ENCODE measurements around the gene CATSPERD.
"Not testable (repeated sequence)": the region's sequence is repeated elsewhere in the genome, so short reads cannot be mapped to it uniquely, and the experiment has no call there.

The CATSPERD gene

DNA sequence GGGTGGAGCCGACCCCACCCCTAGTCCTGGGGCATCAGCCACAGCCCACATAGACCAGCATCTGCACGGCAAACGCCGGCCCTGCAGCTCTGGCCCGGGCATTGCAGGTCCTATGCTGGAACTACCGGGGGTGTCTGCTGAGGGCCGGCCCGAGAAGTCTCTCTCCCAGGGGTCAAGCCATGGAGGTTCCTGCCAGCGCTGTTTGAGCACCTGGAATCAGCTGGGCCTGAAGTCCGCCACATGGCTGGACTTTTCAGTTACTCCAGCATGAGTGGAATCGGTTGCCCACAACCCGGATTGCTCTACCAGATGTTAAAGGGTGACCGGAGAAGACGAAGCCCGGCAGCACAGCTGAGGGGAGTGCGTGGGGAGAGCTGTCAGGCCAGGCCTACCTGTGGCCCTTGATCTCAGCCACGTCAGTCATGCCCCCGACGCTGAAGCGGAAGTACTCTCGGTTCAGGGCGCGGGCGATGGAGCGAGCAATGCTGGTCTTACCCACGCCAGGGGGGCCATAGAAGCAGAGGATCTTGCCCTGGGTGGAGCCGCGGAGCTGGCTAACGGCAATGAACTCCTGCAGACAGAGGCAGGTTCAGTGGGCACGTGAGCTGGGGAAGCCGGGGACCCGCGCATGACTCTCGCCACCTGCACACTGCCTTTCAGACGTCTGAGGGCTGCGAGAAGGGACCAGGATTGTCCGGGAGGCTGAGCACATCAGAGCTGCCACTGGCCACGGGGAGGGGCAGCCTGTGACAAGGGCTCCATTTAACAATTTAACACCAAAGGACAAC is 21.6 kb upstream of the CATSPERD start:
- no peak for ATAC-seq

DNA sequence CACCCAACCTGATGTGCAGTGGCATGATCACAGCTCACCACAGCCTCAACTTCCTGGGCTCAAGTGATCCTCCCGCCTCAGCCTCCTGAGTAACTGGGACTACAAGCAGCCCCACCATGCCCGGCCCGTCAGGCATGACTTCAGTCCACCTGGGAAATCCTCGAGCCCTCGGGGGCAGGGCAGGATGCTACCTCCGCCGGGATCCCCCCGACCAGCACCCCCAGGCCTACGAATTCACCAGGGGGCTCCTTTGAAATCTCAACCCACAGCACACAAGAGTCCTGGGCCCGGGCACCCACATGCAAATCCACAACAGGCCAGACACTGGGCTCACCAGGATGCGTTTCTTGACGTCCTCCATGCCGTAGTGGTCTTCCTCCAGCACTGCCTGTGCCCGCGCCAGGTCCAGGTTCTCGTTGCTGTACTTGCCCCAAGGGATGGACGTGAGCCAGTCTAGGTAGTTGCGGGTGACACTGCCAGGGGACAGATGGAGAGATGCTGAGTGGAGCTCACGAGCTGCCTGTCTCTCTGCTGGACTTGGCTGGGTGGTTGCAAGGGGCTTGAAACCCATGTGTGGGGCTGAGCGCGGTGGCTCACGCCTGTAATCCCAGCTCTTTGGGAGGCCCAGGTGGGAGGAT is 19.9 kb upstream of the CATSPERD start:
- no peak for ATAC-seq

GRCh38 chr19:5702053-5702410 is 18.4 kb upstream of the CATSPERD start:
- not testable (repeated sequence) for ATAC-seq

GRCh38 chr19:5703819-5704818 is 16.3 kb upstream of the CATSPERD start:
- no peak for ATAC-seq

GRCh38 chr19:5705552-5705951 is 14.9 kb upstream of the CATSPERD start:
- no peak for ATAC-seq

DNA sequence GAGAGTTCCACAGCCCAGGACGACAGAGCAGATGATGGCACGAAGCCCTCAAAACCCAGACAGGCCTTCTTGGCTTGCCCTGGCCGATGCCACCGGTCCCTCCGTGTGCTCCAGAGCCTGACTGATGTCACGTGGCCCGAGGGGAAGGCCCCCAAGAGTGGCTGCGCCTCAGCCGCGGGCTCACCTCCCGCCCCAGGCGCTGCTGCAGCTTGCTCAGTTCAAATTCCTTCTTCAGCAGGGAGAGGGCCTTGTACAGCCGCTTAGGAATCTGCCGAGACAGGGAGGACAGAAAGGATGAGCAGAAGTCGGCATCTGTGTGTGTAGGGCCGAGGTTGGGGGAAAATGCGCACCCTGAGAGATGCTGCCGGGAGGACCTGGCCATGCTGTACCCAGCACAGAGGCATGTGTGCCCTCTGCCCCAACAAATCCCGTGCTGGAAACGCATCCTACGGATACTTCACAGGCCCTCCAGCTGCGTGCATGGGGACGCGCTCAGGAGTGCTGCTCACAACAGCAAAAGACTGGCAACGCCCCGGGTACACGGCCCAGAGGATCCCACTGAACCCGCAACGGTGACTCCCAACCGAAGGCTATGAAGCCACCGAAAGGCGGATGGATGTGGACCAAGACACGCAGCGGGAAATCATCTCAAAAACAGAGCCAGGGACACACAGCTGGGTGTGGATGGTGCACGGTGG is 13.4 kb upstream of the CATSPERD start:
- no peak for ATAC-seq

DNA sequence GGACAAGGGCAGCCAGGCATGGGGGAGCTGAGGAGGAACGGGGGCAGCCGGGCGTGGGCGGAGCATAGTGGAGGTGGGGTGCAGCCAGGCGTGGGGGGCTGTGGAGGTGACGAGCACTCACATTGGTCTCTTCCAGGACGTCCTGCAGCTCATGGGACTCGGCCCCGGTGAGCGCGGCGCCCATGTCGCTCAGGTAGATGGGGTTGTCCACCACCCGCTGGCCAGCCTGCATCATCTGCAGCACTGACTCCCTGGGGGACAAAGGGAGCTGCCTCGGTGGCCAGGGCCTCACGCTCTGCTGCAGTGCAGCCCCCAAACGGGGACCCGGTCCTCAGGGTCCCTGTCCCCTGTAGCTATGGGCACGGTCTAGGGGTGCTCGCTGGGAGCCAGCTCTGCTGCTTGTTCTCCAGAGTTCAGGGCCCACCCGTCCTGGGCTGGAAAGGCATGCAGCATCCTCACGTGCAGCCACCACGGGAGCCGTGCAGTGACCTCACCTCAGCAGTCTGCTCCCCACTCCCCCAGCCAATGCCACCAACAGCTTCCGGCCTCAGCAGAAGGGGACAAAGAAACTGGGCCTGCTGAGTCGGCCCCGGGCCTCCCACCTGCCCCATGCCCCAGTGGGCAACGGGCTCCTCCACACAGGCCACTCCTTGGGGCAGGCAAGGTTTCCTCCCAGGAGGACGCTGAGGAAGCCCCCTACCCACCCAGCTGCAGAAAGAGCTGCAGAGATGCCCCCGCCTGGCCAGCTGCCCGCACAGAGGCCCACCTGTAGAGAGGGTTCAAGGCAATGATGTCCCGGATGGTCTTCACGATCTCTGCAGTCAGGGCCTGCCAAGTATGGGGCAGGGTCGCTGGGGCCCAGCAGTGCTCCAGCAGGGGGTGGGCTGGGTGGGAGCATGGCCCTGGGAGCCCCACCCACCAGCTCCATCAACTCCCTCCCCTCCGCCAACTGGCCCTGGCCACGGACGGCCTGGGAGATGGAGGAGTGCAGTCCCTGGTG is 12.6 kb upstream of the CATSPERD start:
- no peak for ATAC-seq

DNA sequence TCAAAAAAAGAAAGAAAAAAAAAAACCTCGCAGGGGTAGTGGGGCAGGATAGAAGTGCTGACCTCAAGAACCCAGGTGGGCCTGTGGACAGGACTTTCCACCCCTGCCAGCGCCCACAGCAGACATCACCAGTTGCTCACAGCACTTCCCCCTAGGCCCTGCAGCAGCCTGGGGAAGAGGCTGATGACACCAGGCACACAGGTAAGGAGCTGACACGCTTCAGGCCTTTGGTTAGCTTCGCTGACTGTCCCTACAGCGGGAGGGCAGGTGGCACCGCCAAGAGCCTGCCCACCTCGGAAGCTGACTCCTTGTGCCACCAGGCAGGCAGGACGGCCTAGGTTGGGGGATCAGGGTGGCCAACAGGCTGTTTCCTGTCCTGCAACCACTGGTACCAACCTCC is 9.4 kb upstream of the CATSPERD start:
- ATAC-seq = no peak

GRCh38 chr19:5711713-5712161 is 8.7 kb upstream of the CATSPERD start:
- ATAC-seq = no peak

DNA sequence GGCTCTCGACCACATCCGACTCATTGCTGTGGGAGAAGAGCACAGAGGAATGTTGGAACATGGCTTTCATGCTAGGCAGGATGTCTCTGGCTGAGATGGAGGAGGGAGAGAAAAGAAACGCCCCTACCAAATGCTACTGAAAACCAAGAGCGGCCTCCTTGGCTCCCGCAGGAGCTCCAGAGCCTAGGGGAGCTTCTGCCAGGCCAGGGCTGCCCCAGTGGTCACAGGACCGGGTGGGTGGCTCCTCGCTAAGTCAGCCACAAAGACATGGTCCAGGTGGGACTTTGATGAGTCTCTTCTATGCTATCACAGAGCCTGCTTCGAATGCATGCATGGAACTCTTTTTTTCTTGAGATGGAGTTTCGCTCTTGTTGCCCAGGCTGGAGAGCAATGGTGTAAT is 7.2 kb upstream of the CATSPERD start:
- no peak for ATAC-seq

GRCh38 chr19:5714816-5715215 is 5.6 kb upstream of the CATSPERD start:
- no peak for ATAC-seq

DNA sequence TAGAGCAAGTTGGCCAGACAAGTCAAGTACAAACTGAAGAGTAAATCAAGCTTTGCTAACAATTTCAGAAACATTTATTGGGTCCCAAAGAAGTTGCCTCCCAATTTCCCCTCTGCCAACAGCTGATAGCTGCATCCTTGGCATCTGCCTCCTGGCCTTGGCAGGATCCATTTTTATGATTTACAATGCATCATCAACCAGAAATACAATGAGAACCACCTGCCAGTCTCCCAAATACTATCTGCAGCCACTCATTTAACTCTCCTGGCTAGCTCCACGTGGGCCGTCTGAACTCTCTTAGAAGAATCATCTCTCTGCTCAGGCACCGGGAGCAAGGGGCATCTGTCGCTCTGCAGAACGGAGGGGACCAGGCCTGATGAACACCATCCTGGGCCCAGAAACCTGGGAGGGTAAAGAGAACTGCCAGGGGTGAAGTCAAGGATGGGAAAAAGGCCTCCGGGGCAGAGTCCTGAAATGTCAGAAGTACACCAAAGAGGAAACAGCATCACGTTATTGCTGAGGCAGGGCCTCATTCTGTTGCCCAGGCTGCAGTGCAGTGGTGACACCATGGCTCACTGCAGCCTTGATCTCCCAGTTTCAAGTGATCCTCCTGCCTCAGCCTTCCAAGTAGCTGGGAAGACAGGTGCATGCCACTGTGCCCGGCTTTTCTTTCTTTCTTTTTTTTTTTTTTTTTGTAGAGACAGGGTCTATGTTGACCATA is 3.1 kb upstream of the CATSPERD start:
- ATAC-seq = no peak

DNA sequence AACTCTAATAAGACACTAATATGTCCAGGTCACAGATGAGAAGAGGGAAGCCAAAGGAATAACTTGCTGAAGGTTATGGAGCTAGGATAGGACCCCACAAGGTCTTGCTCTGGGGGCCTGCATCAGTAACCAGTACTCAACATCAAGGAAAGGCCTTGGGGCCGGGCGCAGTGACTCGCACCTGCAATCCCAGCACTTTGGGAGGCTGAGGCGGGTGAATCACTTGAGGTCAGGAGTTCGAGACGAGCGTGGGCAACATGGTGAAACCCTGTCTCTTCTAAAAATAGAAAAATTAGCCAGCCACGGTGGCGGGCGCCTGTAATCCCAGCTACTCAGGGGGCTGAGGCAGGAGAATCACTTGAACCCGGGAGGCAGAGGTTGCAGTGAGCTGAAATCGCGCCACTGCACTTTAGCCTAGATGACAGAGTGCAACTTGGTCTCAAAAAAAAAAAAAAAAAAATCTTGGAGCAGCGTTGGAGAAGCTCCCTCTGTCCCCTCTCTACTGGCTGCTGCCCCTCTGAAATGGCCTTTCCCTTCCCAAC is 2.3 kb upstream of the CATSPERD start:
- peak; percentile 8 to 9 for ATAC-seq

DNA sequence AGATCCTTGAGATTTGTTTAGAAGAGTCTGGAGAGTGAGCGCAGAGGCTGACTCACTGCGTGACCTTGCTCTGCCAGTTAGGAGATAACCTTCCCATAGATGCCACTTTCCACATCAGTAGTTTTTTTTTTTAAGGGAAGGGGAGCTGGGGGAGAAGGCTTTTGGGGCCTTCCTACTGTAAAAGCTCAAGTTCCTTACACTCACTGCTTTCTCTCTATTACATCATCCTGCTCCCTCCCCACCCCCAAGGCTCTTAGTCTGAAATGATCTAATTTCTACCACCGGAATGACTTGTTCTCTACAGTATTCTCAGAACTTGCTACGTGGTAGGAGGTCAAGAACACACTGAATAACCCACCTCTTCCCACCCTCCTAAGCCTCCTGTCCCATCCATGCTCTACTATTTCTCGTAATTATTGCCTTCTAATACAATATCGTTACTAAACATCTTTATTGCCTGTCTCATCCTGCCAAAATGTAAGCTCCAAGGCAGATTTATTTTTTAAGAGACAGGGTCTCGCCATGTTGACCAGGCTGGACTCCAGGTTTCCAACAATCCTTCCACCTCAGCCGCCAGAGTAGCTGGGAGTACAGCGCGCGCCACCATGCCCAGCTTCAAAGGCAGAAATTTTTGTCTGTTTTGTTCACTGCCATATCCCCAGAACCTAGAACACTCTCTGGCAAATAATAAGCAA is 1.7 kb upstream of the CATSPERD start:
- ATAC-seq = peak; percentile 51 to 55

DNA sequence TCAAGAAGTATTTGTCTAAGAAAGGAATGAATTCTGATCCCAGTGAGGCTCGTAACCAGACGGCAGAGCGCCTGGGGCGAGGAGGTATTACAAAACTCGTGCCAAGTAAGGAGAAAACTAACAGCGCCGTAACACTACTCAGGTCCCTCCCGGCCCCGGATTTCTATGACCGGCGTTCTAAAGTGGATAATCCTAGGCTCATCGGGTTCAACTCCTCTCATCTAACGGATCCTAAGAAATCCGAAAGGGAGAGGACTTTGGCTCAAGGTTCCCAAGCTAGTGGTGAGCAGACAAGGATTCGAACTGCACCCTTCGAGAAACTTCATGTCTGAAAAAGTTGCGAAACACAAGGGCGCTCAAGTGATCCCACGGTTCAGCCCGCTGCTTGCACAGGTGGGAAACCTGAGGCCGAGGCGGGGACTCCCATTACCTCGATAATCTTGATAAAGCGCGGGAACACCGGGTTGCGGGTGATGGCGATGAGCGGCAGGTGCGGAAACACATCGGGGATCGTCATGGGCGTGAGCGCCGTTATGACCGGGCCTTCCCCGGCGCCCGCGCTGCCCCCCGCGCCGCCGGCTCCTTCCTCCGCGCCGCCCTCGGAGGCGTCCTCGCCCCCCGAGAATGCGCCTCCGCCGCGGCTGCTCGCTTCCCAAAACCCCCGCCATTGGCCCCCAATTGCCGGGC is 1.0 kb upstream of the CATSPERD start:
- no peak for ATAC-seq

- ATAC-seq = no peak
These were observed 7.1 kb downstream of the CATSPERD start for GRCh38 chr19:5727453-5728050.

DNA sequence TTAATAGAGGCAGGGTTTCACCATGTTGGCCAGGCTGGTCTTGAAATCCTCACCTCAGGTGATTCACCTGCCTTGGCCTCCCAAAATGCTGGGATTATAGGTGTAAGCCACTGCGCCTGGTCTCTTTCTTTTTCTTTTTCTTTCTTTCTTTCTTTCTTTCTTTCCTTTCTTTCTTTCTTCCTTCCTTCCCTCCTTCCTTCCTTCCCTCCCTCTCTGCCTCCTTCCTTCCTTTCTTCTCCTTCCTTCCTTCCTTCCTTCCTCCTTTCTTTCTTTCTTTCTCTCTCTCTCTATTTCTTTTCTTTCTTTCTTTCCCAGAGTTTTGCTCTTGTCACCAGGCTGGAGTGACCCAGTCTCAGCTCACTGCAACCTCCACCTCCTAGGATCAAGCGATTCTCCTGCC is 12.7 kb downstream of the CATSPERD start:
- ATAC-seq = not testable (repeated sequence)

DNA sequence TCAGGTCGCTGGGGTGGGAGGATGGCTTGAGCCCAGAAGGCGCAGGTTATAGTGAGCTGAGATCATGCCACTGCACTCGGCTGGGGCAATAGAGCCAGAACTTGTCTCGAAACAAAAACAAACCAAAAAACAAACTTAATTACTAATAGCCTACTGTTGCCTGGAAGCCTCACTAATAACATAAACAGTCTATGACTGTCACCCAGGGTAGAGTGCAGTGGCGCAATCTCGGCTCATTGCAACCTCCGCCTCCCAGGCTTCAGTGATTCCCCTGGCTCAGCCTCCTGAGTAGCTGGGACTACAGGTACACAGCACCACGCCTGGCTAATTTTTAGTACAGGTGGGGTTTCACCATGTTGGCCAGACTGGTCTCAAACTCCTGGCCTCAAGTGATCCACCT is 18.0 kb downstream of the CATSPERD start:
- ATAC-seq = no peak

DNA sequence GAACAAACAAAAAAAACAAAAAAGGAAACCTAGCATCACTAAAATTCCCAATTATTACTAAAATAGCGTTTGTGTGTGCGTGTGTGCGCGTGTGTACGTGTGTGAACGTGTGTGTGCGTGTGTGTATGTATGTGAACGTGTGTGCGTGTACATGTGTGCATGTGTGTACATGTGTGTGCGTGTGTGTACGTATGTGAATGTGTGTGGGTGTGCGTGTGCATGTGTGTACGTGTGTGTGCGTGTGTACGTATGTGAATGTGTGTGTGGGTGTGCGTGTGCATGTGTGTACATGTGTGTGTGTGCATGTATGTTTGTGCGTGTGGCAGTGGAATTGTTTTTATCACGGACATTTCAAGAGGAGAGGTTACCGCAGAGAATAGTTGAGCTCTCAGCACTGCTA is 21.6 kb downstream of the CATSPERD start:
- no peak for ATAC-seq

All from activated CD4-positive, CD25-positive, alpha-beta regulatory T cell treated with anti-CD3 and anti-CD28 coated beads, Interleukin-2, amount 50 U/mL, for 24 hours (primary cell).